ENCODE measurements around the gene OSBPL7.
"Not testable (repeated sequence)": the region's sequence is repeated elsewhere in the genome, so short reads cannot be mapped to it uniquely, and the experiment has no call there.

The OSBPL7 gene

DNA sequence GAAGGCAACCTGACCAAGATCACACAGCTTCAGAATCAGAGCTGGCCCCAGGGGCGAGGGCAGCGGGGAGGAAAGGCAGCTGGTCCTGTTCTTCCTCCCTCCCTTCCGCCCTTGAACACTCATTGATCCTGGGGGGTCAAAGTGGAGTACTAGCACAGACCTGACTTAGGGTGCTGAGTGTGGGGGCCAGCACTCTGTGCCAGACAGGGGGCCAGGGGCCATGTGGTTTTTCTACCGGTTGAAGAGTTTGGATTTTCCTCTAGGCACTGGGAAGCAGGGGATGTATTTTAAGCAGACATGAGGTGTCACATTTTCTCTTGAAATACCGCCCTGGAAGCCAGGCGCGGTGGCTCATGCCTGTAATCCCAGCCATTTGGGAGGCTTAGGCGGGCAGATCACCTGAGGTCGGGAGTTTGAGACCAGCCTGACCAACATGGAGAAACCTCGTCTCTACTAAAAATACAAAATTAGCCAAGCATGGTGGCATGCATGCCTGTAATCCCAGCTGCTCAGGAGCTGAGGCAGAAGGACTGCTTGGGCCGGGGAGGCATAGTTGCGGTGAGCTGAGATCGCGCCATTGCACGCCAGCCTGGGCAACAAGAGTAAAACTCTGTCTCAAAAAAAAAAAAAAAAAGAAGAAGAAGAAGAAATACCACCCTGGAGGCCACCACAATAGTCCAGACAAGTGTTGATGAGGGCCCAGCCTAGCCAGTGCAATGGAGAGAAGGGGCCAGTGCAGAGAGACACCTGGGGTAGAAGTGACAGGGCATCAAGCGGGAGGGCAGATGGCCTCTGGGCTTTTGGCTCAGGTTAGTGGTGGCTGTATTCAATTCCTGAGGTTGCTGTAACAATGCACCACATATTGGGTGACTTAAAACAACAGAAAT is 15.3 kb downstream of the OSBPL7 start:
- no peak for DNase-seq

DNA sequence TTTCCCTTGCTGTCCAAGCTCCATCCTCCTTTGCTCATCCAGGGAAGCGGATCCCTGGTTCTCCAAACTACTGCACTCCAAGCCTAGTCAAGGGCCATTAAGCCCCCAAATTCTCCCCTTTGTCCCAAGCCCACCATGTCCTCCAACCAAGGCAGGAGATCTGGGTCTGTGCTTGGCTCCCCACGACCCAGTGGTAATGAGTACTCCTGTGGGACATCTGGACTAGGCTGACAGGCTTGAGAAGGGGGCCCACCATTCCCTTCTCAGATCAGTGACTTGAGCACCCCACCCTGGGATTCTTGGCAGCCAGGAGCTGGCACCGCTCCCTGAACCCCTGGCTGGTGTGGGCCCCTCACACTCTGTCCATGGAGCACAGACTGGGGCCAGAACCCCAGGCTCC is 17.1 kb downstream of the OSBPL7 start:
- DNase-seq = no peak

DNA sequence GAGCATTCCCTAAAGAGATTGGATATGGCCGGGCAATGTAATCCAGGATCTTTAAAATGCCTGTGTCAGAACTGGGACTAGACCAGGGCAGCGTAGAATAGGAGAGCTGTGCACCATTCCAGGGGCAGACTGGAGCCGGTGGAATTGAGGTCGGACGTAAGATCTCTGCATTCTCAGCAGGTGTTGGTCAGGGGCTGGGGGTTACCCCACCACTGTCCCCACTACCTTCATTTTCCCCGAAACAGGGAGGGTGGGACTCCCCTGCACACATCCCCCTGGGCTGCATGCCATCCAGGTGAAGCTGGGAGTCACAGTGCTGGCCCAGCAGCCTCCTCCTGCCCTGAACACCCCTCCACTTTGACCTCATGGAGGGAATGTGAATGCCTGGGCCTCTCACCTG is 17.8 kb downstream of the OSBPL7 start:
- no peak for DNase-seq

DNA sequence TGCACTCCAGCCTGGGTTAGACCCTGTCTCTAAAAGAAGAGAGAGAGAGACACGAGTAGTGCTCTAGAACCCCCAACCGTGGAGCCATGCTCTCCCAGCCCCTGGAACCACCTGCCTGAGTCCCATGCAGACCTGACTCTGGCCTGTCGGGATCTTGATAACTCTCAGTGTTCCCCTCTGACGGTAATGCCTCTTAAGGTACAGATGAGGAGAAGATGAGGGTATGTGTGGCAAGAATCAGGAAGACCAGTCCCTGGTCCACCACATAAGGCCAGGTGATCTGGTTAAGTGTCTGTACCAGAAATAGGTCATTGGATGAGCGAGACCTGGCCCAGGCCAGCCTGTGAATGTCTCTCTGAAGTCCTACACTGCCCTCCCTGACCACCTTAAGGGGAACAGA is 18.4 kb downstream of the OSBPL7 start:
- no peak for DNase-seq

DNA sequence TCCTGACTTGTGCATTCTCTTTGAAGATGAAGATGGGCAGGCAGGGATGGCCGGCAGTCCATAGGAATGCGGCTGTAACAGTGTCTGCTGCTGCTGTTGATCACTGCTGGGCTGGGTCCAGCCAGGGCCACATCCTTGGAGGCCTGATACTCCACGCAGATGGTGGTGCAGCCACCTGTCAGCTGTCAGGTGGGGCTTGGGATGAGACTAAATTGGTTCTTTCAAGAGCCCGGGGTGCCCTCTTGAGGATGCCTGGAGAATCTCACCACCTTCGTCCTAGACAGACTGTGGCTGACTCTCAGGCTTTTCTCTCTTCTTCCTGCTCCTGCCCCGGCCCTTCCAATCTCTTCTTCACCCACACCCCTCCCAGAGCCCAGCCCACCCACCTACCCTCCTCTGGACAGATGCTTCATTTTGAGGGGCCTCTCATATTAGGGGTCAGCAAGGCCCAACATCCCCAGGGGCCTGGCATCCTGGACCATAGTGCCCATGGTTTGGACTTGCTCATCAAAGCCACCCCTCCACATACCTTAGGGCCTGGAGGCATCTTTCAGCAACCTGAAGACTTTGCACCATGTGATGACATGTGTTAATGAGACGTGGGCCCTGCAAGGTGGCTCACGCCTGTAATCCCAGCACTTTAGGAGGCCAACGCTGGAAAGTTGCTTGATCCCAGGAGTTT is 19.1 kb downstream of the OSBPL7 start:
- no peak for DNase-seq

DNA sequence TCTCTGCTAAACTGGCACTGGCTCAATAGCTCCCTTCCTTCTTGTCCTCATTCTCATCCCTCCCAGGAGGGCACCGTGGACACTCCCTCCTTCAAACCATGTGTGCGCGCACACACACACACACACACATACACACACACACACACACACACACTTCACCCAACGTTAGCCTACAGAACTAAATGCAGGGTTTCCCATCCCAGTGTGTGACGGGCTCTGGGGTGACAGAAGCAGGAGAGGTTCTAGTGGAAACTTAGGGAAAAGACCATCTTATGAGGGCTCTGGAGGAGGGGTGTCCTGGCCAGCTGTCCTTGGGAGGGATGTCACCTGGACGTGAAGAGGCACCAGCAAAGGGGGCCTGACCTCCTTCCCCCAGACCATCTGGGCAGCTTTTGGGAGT is 19.7 kb downstream of the OSBPL7 start:
- DNase-seq = no peak

DNA sequence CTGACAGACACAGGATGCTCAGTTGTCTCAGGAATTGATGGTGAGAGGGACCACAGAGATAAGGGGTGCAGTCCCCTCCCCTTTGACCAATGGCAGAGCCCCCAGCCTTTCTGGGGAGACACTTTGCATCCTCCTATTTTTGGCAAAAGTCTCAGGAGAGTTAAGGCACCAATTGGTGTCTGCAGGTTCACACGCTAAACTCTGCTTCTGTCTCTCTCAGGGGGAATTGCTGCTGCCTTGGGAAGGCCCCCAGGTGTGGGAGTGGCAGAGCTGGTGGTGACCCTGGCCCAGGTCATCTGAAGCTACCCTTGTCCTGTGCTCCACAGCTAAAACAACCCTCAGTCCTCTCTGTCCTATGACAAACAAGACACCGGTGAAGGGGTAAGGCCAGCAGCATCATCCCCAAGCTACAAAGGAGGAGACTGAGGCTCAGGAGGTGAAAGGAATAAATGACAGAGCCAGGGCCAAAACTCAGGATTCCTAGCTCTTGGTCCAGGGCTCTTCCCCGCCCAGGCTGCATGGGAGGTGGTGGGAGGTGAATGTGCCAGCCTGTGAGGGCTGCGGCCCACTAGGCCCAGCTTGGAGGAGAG is 20.3 kb downstream of the OSBPL7 start:
- DNase-seq = no peak

DNA sequence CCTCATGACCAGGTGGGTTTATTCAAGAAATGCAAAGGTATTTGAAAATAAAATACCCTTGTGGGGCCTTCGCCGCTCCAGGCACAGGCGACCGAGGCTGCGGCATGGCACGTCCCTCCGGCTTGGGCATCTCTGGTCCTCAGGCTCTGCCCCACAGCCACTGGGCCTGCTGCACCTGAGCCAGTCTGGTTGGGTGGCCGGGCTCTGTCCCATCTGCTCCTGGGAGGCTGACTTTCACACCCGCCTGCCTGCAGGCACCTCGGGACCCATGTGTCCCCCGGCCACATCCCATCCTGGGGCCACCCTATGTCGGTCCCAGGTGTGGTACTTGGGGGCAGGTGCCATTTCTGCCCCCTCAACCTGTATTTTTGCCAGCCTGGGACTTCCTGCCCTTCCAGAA is 20.9 kb downstream of the OSBPL7 start:
- no peak for DNase-seq

DNA sequence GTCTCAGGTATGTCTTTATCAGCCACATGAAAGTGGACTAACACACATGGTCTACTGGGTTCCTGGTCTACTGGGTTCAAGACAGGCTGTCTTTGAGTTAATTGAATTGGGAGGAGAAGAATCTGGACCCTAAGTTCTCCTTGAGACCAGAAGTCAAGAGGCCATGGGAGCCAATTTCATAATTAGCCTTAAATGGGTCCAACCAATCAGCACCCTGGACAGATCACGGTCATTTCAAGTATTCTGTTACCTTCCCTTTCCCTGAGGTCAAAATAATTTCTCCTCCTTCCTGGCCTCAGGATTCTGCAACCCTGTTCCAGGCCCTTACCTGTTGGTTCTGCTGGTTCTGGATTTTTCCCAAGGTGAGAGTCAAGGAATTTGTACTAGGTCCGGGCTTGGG is 23.8 kb downstream of the OSBPL7 start:
- DNase-seq = no peak

DNA sequence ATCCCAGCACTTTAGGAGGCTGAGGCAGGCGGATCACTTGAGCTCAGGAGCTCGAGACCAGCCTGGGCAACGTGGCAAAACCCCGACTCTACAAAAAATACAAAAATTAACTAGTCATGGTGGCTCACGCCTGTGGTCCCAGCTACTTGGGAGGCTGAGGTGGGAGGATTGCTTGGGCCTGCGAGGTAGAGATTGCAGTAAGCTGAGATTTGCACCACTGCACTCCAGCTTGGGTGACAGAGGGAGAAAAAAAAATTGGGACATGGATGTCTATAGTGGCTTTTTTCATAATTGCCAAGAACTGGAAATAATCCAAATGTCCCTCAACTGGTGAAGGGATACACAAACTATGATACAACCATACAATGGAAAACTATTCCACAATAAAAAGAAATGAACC is 28.6 kb downstream of the OSBPL7 start:
- no peak for DNase-seq

DNA sequence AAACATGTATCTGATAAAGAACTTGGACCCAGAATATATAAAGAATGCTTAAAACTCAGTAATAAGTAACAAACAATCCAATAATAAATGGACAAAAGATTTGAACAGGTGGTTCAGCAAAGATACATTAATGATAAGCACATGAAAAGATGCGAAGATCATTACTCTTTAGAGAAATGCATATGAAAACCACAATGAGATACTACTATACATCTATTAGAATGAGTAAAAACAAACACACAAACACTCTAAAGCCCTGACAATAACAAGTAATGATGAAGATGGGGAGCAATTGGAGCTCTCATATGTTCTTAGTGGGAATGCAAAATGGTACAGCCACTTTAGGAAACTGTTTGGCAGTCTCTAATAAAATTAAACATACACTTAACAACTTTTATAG is 29.1 kb downstream of the OSBPL7 start:
- DNase-seq = no peak

DNA sequence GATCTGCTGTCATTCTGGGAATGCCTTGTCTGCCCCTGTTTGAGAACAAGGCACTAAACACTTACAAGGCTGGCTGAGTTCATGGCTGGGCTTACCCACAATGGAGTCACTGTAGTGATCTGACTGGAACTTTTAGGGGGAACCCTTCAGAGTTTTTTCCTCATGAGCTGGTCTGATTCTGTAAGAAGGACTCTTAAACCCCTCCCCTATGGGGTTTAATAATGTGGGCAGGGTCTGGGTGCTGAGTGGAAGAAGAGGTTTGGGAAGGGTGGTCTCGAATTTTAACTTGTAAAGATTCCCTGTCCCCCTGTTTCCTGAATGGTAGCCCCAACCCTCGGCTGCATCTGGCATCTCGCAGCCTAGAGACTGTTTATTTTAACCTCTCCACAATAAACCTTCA is 30.6 kb downstream of the OSBPL7 start:
- DNase-seq = no peak

DNA sequence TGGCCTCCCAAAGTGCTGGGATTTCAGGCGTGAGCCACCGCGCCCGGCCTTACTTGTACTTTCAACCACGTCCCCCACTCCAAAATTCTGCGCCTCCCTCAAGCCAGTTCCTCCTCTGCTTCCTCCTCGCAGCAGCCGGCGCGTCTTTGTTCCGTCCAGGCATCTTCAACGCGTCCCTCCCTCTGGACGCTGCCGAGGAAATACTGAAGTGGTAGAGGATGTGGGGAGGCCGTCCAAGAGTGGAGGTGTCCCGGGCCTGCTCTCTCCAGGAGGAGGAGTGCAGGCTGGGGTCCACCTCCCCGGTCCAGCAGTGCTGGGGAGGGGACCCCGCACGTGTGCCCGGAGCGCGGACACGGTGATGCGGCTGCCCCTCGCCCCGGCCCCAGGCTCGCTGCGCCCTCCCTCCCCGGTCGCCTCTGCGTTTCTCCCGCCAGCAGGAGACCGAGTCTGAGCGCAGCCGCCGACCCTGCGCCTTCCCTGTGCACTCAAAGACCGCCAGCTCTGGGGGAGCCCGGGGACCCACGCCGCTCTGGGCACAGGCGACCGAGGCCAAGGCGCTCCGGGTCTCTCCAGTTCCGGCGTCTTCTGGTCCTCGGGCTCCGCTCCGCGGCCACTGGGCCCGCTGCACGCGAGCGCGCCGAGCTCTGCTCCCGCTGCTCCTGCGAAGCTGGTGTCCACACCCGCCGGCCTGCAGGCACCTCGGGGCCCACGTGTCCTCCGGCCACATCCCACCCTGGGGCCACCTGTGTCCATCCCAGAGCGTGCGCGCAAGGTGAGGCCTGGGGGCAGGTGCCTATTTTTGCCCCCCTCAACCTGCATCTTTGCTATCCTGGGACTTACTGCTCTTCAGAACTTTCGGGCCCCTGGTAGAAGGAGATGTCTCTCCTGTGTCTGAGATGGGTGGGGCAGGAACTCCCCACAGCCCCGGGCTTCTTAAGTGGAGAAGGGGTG is 31.7 kb downstream of the OSBPL7 start:
- DNase-seq = no peak

DNA sequence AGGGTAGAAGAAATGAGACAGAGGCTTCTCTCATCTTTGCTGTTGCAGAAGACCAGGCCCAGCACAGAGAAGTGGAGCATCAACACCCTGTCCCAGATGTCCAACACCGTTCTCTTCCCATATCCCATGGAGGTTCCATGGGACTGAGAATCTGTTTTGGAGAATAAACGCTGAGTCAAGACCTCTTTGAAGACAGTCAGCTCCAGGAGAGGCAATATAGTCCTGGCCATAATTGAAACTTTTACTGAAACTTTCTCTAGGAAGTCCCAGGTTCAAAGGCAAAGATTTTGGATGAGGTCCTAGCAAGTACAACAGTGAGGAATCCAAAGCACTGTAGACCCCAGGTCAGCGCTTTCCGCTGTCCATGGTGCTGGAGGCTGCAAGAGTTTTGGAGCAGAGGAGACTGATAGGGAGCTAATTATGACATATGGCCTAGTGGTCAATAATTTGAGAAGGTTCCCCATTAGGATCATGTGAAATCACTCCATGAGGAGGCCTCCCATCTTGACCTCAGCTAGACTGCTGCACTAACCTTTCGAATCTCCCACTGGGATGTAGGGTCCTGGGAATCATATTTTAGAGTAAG is 36.0 kb downstream of the OSBPL7 start:
- no peak for DNase-seq

DNA sequence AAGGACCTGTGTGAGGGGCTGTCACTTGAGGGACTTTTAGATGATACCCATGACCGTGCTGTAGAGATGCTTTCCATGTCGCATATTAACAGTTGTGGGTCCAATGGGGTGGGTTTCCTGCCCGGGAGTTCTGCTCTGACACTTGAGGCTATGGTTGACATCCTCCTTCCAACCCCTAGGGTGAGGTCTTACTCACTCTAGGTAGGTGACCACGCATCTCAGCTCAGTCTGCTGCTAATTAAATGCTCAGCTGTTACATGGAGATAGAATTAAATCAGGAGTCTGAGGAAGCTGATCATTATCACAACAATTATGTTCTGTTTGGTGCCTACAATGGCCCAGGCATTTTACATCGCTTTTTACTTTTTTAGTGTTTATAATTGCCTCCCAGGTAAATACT is 40.2 kb downstream of the OSBPL7 start:
- no peak for DNase-seq

DNA sequence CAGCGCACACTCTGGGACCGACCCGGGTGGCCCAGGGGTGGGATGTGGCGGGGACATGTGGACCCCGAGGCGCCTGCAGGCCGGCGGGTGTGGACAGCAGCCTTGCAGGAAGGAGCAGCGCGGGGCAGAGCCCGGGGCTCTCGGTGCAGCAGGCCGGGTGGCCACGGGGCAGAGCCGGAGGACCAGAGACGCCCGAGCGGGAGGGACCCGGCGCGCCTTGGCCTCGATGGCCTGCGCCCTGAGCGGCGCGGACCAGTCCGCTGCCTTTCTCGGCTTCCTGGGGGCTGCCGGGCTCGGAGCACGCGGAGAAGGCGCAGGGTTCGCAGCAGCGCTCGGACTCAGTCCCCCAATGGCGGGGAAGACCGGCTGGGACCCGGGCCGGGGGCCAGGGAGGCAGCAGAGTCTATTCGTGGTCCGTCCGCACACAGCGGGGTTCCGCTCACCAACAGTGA is 43.4 kb downstream of the OSBPL7 start:
- DNase-seq = no peak

DNA sequence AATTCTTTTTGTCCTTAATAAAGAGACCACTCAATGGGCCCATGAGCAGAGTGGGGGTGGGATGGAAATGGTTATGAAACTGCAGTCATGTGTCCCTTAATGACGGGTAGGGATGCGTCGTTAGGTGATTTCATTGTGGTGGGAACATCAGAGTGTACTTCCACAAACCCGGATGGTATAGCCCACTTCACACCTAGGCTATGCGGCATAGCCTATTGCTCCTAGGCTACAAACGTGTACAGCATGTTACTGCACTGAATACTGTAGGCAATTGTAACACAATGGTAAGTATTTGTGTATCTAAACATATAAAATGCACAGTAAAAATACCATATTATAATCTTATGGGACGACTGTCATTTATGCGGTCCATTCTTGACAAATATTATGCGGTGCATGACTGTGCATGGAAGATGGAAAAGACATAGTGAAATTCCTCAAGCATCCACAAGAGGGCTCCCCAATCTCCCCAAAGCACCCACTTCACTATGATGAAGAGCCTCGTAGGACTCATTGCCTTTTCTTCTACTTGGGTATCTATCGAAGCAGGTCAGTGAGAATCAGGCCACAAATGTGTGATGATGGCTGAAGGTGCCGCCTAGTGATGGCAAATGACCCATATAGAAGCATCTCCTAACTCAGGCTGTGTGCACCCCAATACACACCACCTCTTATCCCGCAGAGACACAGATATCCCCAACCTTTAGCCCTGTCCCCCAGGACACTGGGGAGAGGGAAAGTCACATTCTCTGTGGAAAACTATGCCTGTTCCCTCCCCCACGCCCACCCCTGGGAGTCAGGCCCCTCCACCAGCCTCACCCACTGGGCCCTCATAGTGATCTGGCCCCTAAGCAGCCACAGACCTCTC is 45.0 kb downstream of the OSBPL7 start:
- no peak for DNase-seq

DNA sequence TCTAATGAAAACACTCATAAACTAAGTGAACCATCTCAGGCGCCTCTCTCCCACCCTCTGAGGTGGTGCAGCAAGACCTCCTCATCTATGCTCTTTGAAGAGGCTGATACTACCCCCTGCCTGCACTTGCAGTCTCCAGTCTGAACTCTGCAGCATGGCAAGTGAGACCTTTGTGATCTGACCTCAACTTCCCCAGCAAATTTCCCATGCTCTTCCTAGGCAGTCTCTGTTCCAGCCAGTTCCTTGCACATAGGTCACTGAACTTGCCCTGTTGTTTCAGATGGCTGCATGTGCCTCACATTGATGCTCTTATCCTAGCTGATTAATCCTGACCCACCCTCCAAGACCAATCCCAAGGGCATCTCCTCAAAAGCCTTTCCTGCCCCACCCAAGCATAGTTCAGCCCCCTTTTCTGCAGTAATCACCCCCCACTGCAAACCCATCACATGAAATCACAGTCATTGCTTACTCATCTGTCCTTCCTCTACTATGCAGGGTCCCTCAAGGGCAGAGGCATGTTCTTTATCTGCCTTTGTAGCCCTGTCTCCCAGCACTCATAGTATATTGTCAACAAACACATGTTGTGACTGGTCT is 46.5 kb downstream of the OSBPL7 start:
- DNase-seq = no peak

DNA sequence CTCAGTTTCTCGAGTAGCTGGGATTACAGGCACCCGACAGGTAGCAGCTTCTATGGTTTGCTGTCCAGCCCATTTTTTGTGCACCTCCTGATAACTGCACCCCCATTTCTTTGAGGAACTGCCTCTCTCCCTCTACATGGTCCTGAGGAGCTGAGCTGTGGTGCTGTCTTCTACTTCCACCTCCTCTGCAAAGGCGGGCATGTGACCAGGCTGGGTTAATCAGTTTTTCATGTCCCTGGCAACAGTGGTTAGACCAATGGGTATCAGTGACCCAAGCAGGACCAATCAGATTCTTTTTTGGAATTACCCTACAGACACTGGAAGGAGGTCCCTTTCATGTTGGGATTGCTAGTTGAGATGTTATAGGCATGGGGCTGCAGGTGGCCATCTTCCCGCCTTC is 47.3 kb downstream of the OSBPL7 start:
- no peak for DNase-seq

DNA sequence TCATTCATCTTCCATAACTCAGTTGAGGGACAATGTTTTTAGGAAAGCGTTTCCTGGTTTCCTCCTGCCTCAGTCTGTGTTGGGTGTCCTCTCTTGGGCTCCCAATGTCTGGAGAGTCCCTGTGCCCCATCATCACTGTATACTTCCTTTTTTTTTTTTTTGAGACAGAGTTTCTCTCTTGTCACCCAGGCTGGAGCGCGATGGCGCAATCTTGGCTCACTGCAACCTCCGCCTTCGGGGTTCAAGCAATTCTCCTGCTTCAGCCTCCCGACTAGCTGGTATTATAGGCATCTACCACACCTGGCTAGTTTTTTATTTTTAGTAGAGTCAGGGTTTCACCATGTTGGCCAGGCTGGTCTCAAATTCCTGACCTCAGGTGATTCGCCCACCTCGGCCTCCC is 47.9 kb downstream of the OSBPL7 start:
- DNase-seq = not testable (repeated sequence)
